Cardiac muscle cell (in vitro differentiated cells and primary cell): ENCODE results near the gene KLF16. TPM values are rescaled to one million over a fixed set of nuclear protein-coding genes. Genes with fewer than 3 reads are reported as not detected.

Experiments used
- DNase-seq, 2 donors: peaks; one replicate each; pipeline versions ENCODE4 v3.0.0 to v3.0.0-alpha.2; 2010 to 2017; ENCODE audit warnings: low read depth in 1 of 2, low spot score in 1 of 2
- H3K27ac ChIP-seq: fragments of 200-600 bp; sonication (generic); 2 replicates; pipeline ENCODE4 v1.5.1; 2016
- H3K27me3 ChIP-seq: fragments of 200-600 bp; sonication (generic); 2 replicates; pipeline ENCODE4 v1.6.0; 2016; ENCODE audit warnings: control low read depth
- H3K36me3 ChIP-seq: fragments of 200-600 bp; sonication (generic); 2 replicates; pipeline ENCODE4 v1.5.1; 2016; ENCODE audit warnings: control low read depth
- H3K4me1 ChIP-seq: fragments of 200-600 bp; sonication (generic); 2 replicates; pipeline ENCODE4 v1.8.1; 2017; ENCODE audit warnings: low read depth, mild to moderate bottlenecking, mixed run types
- H3K4me3 ChIP-seq: fragments of 200-600 bp; sonication (generic); 2 replicates; pipeline ENCODE4 v1.5.1; 2016; ENCODE audit warnings: mild to moderate bottlenecking
- H3K9me3 ChIP-seq: fragments of 200-600 bp; sonication (generic); 2 replicates; pipeline ENCODE4 v1.5.1; 2017; ENCODE audit warnings: low read depth, mild to moderate bottlenecking, control low read depth
- CTCF ChIP-seq: IDR thresholded peaks from 2 replicates; pipeline ENCODE4 v1.5.1; 2012; ENCODE audit warnings: low read depth, mild to moderate bottlenecking, low read length
- polyA plus RNA-seq: library from polyadenylated mRNA; unstranded; fragments of >200 nt; fragmentation: Nextera tagmentation; extraction: Ambion mirVana; gene quantifications from 2 replicates; pipeline ENCODE4 v1.2.1, GENCODE V29; 2016
- total RNA-seq: library from RNA; depleted of rRNA; stranded (reverse); fragments of >200 nt; gene quantifications from 2 replicates; pipeline ENCODE4 v1.2.3, GENCODE V29; 2016

Gene KLF16
- total and polyA plus RNA-seq, 2 experiments from 2014 or later, result 9.1 to 9.3 TPM

GRCh38 chr19:1829958-1830357 is 33.4 kb downstream of the KLF16 start:
- no peaks in the 10 kb centered on the region for H3K4me1 ChIP-seq
- H3K36me3 ChIP-seq, result no peaks in the 10 kb centered on the region
- no peak for DNase-seq
- H3K9me3 ChIP-seq, result no peaks in the 10 kb centered on the region
- no peak overlapping the region for H3K27ac ChIP-seq
- H3K27me3 ChIP-seq, result no peaks in the 10 kb centered on the region
- H3K4me3 ChIP-seq, result no peak overlapping the region
- TF ChIP-seq CTCF, result no peak

- H3K9me3 ChIP-seq, result no peaks in the 10 kb centered on the region
- no peak overlapping the region for H3K4me3 ChIP-seq
- TF ChIP-seq CTCF, result no peak
- H3K27ac ChIP-seq, result no peak overlapping the region
- DNase-seq, result no peak
- H3K4me1 ChIP-seq, result no peaks in the 10 kb centered on the region
- no peaks in the 10 kb centered on the region for H3K36me3 ChIP-seq
- H3K27me3 ChIP-seq, result no peaks in the 10 kb centered on the region
These were observed 34.8 kb downstream of the KLF16 start for GRCh38 chr19:1828279-1829238.

GRCh38 chr19:1827566-1828278 is 35.7 kb downstream of the KLF16 start:
- no peak for TF ChIP-seq CTCF
- no peak for DNase-seq
- Histone ChIP-seq H3K36me3 (no peaks in the 10 kb centered on the region), H3K4me1 (no peaks in the 10 kb centered on the region), H3K4me3 (no peak overlapping the region), H3K9me3 (no peaks in the 10 kb centered on the region), H3K27me3 (no peaks in the 10 kb centered on the region), H3K27ac (no peak overlapping the region)

- Histone ChIP-seq H3K4me3 (no peak overlapping the region), H3K9me3 (no peaks in the 10 kb centered on the region), H3K27me3 (no peaks in the 10 kb centered on the region), H3K27ac (peak overlapping the region; percentile 26), H3K36me3 (no peaks in the 10 kb centered on the region), H3K4me1 (no peaks in the 10 kb centered on the region)
- no peak for TF ChIP-seq CTCF
- peak in 1 of 2 donors; percentile 24 for DNase-seq
These were observed 36.5 kb downstream of the KLF16 start for GRCh38 chr19:1826557-1827521.
